Femur (tissue), 1 donor: ENCODE measurements around the gene GPR62.

Experiments used
- DNase-seq: peaks from one replicate; pipeline ENCODE4 v3.0.0-alpha.2; 2017

The GPR62 gene

DNA sequence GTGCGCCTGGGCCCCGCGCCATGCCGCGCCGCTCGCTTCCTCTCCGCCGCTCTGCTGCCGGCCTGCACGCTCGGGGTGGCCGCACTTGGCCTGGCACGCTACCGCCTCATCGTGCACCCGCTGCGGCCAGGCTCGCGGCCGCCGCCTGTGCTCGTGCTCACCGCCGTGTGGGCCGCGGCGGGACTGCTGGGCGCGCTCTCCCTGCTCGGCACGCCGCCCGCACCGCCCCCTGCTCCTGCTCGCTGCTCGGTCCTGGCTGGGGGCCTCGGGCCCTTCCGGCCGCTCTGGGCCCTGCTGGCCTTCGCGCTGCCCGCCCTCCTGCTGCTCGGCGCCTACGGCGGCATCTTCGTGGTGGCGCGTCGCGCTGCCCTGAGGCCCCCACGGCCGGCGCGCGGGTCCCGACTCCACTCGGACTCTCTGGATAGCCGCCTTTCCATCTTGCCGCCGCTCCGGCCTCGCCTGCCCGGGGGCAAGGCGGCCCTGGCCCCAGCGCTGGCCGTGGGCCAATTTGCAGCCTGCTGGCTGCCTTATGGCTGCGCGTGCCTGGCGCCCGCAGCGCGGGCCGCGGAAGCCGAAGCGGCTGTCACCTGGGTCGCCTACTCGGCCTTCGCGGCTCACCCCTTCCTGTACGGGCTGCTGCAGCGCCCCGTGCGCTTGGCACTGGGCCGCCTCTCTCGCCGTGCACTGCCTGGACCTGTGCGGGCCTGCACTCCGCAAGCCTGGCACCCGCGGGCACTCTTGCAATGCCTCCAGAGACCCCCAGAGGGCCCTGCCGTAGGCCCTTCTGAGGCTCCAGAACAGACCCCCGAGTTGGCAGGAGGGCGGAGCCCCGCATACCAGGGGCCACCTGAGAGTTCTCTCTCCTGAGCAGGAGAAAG, 951 bp downstream of the GPR62 start:
- DNase-seq = peak; percentile 61

DNA sequence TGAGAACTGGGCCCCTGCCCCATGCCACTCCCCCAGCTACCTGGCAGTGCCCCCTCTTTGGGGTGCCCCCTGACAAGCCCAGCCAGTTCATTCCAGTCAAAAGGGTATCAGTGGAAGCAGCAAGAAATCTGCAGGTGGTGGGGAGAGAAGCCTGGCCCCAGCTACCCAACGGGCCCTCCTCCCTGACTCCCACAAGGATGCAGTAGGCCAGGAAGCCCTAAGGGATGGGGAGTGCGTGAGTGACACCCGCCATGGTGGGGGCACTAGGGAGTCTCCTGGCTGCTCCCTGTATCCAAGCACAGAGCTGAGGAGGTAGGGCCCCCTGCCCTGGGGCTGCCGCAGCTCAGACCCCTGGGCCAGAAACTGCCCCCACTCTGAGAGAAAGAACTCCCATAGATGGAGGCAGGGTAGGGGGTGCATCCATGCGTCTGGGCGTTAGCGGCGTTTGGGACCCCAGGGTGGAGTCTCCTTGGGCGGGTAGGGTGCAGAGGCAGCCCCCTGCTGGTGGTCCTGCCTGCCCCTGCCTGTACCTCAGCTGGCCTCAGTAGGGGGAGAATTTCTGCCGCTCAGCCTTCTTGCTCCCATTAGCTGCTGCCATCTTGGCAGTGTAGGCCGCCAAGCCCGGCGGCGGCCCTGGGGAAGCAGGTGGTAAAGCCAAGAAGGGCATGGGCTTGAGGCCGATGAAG, 2.5 kb downstream of the GPR62 start:
- DNase-seq = no peak

DNA sequence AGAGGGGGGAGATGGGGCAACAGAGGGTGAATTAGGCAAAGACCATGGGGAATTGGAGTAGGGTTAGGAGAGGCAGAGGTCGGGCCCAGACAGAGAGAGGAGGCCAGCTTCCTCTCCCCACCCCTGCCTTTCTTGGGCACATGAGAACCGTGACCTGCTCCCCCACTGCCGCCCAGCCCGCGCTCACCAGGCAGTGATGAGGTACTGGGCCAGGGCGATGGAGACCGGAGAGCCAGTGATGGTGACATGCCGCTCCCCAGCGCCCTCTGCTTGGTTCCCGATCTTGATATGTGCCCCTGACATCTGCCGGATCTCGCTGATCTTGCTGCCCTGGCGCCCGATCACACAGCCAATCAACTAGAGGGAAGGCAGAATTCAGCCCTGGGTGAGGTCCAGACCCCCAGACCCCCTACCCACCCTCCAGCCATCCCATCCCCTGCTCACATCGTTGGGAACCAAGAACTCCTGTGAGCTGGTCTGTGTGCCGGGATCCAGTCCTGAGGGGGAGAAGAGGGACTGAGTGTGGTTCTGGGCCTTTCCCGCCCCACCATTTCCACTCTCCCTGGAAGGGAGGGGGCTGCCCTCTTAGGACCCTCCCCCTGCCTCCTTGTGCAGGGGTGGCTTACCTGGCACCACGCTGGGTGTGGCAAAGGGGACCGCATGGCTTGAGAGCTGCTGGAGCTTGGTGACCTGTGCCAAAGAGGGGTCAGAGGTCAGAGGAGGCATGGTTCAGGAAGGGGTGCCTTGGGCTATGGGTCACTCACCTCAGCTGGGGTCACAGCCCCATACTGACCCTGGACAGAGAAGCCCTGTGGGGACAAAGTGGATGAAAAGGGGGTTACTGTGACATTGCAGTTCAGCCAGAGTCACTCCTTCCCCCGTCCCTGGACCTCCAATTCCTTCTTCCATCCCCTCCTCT, 3.7 kb downstream of the GPR62 start:
- no peak for DNase-seq

DNA sequence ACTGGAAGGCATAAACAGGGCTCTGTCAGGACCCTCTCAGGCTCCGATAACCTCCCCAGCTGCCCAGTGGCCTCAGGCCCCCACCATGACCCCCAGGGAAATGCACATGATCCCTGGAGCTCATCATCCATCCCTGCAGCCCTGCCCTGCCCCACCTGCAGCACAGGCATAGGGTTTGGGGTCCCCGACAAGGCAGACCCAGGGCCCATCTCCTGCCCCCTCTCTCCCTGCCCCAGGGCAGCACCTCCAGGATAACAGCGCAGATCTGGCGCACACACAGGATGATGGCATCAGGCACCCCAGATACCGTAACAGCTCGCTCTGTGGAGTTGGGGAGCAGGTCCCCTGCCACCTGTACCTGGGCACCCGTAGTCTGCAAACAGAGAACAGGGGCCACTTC, 4.5 kb downstream of the GPR62 start:
- DNase-seq = no peak

DNA sequence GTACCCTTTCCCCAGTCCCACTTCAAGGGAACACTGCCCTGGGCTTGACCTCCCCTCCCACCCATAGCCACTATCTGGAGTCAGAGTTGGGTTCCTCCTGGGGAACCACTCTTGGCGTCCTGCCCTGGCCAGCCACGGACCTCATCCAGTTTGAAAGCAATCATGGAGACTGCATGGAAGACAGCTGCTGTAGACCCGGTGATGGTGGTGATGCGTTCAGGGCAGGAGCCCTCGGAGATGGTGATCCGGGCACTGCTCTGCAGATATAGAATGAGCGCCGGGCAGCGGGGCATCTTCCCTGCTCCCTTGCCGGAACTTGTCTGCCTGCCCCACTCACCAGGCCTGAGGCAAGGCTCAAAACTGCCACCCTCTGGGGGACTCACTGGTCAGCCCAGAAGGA, 5.2 kb downstream of the GPR62 start:
- no peak for DNase-seq

DNA sequence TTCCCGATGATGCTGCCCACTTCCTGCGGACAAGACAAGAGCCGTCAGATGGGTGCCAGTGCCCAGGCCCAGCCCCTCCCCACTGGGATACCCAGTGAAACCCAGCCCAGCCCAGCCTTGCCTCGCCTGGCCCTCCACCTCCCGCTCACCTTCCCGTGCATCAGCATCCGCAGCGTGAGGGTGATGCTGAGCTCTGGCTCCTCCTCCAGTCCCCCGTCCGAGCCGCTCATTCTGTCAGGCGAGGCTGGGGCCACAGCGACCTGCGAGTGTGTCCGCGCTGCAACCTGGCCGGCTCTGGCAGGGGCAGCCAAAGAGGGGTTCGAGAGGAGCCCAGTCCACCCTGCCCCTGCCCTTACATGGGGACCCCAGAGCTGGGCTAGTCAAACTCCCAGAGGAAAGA, 5.8 kb downstream of the GPR62 start:
- no peak for DNase-seq

DNA sequence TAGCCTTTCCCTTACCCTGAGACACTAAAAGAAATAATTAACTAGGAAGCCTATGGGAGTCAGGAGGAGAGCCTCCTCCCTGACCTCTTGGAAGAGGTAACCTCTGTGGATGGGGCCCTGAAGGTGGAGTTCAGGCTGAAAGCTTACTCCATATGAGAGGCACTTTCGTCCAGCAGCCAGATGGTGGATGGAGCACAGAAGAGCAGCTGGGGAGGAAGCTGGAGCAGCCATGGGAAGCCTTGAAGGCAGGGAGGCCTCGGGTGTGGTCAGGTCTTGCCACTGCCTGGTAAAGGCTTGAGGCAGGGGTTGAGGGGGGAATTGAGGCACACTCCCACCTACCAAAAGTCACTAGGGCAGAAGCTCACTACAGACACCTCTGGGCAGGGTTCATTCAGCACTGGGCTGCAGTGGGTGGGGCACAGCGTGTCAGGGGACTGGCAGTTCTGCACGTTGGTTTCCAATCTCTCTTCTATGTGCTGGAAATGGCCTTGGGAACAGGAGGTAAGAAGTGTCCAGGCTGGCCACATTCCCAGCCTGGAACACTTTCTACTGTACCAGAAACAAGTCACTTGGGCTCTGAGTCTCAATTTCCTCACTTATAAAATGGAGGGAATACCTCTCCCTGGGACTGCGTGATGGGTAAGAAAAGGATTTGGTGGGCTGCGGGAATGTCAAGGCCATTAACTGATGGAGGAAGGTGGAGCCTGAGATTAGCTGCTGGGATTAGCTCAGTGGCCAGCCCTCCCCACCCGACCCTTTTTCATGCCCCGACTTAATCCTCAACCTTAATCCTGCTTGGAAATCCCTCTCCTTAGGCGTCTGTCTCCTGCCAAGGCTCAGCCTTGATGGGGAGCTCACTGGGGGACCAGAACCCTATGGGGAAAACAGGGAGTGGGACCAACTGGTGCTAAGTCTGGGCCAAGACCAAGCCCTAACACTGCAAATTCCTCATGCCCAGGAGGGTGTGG, 6.7 kb downstream of the GPR62 start:
- no peak for DNase-seq

DNA sequence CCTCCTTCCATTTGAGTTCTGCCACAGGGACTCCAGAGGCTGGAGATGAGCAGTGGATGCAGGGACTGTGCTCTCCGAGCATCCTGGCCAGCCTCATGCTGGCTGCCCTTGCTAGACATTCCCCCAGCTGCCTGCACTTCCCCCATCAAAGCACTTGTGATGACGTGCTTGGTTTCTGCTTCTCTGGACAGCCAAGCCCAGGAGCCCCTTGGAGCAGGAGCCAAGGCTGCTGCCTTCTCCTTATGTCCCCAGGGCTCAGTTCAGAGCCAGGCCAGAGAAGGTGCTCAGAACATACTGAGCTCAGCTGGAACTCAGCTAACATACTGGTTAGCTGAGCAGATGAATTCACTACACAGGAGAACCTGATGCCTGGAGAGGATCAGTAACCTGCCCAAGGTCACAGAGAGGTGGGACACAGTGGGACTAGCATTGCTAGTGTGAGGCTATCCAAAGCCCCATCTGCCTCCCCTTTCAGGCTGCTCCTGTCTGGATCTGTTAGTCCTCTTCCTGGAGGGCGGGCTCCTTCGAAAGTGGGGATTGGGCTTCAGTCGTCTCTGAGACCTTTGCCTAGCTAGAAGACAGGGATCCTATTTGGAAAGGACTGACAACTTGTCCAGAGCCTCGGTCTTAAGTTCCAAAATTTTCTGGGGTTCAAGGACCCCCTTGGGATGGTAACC, 7.8 kb downstream of the GPR62 start:
- no peak for DNase-seq

DNA sequence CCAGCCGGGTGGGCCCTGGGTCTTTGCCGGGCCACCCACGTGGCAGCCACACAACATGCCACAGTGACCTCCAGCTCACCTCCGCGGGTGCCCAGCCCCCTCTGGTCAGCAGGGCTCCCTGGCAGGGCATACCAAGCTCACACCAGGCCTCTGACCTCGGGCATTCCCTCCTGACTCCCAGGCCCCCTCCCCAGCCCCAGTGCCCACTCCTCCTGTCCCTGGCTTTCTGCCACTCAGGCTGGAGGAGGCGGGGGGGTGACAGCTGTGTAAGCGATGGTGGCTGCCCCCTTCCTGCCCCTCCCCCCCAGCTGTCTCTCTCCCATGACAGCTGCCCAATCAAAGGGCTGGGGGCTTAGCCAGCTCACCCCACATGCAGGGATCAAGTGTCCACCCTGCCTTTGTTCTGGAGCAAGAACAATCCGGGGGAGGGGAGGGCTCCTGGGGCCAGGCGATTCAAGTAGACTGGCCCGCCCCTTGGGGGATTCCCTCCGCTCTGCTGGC, 8.8 kb downstream of the GPR62 start:
- DNase-seq = peak; percentile 81

DNA sequence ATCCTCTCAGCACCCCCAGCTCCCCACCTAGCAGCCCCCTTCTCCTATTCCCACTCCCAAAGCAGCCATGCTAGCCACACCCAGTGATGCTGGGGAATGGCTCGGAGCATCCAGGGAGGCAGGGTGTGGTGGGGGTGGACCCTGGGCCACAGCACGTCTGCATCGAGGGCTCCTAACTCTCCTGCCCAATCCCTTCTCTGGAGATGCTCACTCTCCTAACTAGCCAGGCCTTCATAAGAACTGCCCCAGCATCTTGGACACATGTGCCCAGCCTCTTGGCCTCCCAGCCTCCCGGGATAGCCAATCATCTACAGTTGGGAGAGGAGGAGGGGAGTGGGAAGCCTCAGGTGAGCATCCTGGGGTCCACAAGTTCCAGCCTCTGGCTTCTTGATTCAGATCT, 9.3 kb downstream of the GPR62 start:
- DNase-seq = no peak

DNA sequence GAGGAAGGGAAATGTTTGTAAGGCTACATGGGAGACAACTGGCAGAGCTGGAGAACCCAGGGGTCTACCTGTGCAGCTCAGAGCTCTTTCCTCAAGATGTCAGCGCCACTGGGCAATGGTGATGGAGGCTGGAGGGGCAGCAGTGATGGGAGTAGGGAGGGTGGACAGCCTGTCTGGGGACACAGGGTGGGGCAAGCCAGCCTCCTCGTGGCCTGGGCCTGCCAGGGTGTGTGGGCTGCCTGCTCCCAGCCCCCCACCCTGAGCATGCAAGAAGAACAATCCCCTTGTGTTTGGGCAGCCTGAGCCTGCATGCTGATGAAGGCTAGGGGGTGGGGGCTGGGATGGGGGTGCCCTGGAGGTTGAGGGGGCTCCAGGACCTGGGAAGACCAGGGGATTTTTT, 10.8 kb downstream of the GPR62 start:
- no peak for DNase-seq

DNA sequence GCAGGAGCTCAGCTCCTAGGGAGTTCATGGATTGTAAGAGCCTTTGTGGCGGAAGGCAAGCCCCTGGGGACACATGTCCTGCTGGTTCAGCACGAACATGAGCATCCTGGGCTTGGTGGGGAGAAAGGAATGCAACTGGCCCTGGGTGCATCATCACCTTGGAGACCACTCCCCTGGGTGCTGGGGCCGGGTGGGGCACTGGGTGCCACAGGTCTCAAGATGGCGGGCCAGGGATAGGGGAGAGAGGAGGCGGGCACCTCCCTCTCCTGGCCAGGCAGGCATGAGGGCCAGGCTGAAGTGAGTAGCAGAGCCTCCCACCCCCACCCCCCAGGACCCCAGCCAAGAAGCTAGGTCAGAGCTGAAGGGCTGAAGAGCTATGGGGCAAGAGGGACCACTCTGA, 11.3 kb downstream of the GPR62 start:
- DNase-seq = no peak

DNA sequence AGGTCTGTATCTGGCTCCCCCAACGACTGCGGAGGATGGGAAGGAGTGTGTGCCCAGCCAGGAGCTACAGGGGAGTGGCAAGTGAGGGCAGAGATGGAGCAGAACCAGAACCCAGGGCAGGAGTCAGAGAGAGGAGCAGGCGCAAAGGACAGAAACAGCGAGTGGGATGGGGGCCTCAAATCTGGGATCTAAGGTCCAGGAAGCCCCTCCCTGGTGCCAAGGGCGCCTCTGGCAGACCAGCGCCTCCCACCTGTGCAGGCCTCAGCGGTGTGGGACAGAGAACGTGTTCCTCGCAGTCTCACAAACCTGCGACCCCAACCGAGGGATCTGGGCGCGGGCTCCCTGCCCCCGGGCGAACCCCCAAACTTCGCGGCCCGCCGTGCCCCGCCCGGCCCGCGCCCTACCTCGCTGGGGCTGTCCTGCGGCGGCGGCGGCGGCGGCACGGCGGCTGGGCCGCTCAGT, 11.8 kb downstream of the GPR62 start:
- DNase-seq = no peak

DNA sequence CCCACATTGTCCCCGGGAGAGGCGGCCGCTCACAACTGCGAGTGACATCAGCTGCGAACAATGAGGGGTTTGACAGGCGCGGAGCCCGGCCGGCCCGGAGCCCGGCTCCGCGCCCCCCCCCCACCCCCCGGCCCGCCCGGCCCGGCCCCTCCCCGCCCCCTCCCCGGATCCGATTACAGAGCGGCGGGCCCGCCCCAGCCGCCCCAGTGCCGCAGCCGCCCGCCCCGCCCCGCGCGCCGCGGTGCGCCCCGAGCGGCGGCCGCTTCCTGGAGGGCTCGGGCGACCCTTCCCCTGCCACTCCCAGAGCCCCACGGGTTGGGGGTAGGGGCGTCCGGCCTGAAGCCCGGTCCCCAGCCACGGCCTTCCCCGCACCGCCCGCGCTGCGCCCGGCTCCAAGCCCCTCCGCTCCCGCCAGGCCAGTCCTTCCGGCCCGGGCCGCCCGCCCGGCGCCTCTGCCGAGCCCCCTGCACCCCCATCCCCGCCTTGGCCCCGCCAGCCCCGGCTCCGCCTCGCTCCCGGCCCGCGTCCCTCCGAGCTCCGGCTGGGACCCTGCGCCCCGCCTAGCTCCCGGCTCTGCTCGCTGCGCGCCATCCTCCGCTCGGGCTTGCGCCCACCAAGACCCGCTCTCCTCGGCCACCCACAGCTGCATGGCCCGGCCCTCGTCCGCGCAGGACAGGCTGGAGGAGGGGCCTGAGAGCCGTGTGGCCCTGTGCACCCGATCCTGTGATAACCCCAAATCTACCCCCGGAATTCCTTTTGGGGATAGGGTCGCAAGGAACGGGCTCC, 12.4 kb downstream of the GPR62 start, which contains the start of gene PCBP4:
TSS of gene PCBP4 (minus strand) at position 71 of the 786 bp plus-strand sequence. CDS start 6,214 bp downstream, outside the sequence.
- peak; percentile 82 for DNase-seq

DNA sequence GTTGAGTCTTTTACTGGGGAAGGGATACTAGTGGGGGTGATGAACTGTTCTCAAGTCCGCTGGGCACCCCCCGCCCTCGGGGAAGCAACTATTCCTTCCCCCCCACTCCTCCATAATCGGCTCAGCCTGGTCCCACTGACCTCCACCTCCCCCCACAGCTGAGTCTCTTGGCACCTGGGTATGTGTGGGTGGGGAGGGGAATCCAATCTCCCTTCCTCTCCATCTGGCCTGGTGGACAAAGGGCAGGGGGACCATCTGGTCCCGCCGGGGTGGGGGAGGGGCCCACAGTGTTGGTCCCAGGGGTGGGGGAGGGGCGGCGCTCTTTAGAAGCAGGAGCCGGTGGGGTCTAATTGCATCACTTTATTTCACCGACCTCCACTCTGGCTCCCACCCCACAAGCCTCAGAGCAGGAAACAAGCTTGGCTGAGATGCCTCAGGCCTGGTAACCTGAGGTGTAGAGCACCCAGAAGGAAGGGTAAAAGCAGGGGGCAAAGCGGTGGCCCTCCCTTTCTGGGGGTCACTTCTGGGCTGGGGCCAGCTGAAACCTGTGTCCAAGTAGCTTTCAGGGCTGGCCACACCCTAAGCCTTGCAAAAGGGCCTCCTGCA, 13.1 kb downstream of the GPR62 start:
- peak; percentile 58 for DNase-seq

DNA sequence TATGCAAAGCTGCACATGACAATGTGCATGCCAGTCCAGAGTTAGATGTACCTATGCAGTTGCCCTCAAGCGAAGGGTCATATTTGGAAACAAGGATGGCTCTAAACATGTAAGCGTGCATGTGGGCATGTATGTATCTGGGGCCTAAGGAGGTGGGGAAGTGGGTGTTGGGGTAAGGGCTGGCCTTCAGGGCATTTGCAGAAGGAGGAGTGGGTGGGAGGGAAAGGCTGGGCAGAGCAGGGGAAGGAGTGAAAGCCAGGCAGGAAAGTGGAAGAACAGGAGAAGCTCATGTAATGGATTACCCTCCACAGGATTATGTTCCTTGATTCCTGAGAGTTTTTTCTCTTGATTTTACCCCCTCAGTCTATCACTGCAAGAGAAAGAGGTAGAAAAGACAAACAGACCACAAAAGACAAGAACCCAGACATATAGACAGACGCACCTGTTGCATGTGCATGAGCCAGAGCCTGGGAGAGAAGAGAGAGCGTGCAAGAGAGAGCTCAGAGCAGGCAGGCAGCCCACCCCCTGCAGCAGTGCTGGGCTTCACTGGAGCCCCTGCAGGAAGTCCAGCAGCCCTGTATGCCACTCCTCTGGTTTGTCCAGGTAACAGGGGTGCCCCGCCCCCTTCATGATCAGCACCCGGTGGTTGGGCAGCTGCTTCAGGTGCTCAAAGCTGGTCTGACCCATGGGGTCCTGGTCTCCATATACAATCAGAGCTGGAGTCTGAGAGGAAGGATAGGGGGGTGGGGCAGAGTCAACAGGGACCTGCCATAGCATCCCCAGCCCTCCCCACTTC, 13.9 kb downstream of the GPR62 start:
- DNase-seq = no peak

DNA sequence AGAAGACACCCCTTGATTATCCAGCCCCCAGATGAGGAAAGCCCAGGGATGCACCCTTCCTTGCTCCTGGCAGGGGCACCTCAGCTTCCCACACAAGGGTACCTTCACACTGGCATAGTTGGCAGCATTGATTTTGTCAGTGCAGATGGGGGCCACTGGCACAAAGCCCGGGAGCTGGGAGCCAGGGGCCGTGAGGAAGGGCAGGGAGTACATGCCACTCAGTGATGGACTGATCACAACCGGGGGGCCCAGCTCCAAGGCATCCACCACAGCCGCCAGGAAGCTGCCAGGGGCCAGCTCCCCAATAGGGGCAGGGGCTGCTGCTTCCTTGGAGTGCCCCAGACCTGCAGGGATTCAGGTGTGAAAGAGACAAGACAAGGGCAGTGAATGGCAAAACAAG, 14.7 kb downstream of the GPR62 start:
- no peak for DNase-seq

DNA sequence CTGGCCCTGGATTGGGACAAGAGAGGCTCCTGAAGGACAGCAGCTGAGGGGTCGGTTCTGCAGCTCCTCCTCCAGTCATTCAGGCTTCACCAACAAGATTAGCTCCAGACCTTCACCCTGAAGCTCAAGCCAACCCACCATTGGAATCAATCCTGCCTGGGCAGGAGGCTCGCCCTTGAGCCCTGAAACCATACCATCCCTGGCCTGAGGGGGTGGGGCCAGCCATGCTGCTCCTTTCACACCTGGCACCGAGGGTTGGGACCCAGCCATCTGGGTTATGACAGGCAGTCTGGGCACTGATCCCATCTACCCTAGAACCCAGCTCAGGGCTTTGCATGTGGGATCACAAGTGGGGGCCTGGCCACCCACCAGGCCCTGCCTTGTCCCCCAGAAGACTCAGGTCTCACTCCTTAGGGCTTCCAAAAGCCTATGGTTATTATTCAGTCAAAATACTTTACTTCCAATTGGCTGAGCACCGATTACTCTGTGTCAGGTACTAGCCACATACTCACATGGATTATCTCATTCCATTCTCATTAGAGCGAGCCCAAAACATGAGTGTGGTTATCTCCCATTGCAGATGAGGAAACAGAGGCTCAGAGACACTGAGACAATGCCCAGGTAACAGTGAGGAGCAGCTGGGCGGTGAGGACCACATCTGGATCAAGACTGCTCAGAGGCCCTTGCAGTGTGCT, 15.6 kb downstream of the GPR62 start:
- no peak for DNase-seq
